GM19240 (cell line): ENCODE data around the gene NID2.

Source experiments
- DNase-seq: peaks from one replicate; pipeline ENCODE4 v3.0.0; 2011; ENCODE audit warnings: low spot score; ENCODE audit not compliant: insufficient read length

NID2 gene

GRCh38 chr14:52005625-52006024, 63.2 kb downstream of the NID2 start:
- no peak for DNase-seq

- DNase-seq = no peak
Observed at GRCh38 chr14:52003324-52003723, 65.5 kb downstream of the NID2 start.

DNA sequence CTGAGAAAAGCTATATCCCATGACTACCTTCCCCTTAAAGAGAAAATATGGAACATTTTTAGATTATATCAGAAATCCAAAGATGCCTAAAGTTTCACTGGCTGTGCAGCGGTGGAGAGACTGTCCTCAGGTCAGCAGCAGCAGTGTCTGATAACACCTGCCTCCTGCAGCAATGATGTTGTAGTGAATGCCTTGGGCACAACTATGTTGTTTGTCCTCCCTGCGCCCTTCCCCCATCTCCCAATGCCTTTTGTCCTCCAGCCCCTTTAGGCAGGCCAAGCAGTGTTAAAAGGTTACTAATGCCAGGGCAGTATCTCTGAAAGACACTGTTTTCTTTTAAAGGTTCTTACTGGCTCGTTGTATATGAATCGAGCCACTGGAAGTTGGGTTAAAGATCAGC, 66.3 kb downstream of the NID2 start:
- no peak for DNase-seq

- no peak for DNase-seq
Observed at GRCh38 chr14:52000696-52001095, 68.2 kb downstream of the NID2 start.

DNA sequence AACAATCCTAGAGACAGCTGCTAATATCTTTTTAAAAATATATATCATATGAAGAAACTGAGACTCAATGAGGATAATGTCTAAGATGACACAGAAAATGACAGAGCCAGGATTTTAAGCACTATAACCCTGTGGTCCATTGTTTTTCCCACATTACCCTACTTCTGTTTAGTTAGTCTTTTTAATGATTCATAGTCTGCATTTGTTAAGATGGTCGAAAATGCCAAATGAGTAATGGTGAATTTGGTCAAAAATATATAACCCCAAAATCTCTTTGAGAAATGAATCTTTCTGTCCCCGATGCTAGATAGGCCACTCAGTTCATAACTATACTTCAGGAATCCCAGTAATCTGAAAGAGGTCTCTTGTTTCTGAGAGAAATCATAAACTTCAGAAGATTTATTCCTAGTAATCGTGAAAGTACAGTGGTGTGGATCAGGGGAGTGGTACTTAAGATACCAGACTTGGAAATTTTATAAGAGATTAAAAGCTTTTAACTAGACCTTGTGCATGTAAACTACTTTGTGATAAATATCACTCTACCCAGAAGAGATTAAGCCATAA, 68.8 kb downstream of the NID2 start:
- no peak for DNase-seq

- DNase-seq = no peak
Observed at GRCh38 chr14:51999084-51999483, 69.8 kb downstream of the NID2 start.

DNA sequence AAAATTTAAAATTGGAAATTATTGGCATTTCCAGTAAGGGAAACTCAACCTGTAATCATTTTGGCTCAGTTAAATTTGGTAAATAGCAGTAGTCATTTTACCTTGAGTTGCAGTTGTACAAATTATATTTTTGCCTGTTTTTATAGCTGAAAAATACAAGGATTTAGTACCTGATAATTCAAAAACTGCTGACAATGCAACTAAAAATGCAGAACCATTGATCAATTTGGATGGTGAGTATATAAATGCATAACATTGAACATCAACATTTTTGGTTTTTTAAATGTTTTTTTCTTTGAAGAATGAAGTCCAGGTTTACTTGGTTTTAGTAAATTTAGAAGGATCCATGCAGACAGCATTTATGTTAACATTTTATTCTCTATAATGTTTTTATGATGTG, 70.5 kb downstream of the NID2 start:
- DNase-seq = no peak

DNA sequence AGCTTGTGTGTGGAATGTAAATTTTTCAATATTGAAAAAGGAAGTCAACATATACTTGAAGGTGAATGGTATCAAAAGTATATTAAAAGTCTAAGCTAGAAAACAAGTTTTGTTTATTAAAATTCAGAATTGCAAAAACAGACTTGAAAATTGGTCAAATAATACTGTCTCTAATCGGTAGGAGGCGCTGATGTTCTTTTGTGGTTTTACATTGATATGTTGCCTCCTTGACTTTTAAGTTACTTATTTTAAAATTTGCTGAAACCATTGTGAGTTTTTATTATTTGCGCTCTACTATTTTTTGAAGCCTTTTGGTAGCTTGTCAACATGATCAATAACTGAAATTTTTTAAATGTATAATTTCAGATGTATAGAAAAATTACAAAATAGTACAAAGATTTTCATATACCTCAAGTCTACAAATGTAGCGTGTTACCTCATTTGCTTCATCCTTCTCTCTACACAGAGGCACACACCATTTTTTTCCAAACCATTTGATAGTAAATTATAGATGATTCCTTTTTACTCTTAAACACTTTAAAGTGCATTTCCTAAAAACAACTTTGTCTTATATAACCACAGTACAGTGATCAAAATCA, 72.6 kb downstream of the NID2 start:
- DNase-seq = no peak

DNA sequence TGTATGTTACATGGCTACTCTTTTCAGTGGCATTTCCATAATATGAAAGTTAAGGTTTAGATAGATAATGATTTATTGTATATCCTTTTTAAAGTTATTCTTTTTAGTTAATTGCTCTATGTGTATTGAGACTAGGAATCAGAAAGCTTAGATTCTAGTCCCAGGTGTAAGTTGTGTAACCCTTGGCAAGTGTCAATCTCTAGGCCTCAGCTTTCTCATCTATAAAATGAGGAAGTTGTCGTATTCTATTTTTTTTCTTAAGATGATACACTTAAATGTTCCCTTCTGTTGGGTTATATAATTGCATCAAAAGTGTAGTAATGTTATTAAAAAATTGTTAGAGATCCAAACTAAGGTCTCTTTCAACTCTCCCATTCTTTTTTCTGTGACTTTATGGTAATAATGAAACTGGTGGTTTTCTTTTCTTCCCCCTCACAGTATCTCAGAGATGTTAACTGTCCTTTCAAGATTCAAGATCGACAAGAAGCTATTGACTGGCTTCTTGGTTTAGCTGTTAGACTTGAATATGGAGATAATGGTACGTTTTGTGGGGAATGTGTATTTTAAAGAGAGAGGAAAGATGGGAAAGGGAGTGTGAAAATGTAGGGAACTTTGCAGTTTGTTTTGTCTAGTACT, 75.5 kb downstream of the NID2 start:
- DNase-seq = no peak

- DNase-seq = no peak
Observed at GRCh38 chr14:51990488-51990887, 78.4 kb downstream of the NID2 start.

- peak; percentile 64 for DNase-seq
Observed at GRCh38 chr14:51989293-51990234, 79.3 kb downstream of the NID2 start, which contains the start of gene RTRAF. Gene RTRAF, plus strand, starts transcription at chr14:51989546. Its CDS starts 94 bp downstream, at chr14:51989640.

GRCh38 chr14:51988221-51988620, 80.6 kb downstream of the NID2 start:
- no peak for DNase-seq

DNA sequence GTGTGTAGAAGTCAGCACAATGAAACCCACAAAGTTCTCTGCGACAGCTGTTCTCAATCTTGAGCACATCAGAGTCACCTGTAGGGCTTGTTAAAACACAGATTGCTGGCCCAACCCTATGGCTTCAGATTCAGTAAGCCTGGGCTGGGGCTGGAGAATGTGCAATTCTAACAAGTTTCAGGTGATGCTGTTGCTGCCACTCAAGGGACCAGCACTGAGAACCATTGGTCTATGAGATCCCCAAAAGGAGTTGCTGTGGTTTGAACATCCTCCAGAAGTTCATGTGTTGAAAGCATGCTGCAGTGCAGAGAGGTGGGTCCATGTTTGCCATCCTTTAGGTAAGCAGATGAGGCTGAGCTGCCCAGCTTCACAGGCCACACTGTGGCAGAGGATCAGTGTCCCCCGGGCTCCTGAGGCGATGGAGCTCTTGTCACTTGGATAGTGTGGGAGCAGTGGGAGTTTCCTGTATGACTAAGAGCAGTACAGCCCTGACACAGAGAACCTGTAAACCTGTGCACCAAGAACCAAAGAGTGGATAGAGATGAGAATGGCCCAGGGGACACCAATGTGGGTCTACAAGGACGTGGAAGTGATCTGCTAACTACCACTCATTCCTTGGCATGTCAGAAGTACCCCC, 87.5 kb downstream of the NID2 start:
- no peak for DNase-seq

DNA sequence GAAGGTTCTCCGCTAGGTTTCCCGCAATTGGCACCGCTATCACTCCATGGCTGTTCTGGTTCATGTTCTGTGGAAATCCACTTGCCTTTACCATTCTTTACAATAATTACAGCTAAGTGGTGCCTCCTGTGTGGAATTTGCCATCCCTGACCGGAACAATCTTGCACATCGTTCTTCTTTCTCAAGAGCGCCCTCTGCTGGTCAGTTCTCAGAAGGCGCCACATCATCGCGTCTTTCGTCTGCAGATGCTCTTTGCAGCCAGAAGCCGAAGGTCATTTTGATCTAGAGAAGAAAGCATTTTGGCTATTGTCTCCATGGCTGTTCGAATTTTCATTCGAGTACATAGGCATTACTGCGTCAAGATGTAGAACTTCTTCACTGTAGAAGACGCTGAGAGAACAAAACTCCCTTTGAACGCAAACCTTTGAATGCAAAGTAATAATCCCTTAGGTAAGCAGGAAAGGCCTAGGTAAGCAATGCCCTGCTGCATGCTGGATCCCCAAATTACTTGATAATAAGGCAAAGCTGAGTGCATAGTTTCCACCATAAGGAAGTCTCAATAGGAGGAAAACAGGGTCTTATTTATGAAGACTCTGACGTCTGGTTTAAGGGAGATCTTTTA, 89.7 kb downstream of the NID2 start:
- peak; percentile 43 for DNase-seq

DNA sequence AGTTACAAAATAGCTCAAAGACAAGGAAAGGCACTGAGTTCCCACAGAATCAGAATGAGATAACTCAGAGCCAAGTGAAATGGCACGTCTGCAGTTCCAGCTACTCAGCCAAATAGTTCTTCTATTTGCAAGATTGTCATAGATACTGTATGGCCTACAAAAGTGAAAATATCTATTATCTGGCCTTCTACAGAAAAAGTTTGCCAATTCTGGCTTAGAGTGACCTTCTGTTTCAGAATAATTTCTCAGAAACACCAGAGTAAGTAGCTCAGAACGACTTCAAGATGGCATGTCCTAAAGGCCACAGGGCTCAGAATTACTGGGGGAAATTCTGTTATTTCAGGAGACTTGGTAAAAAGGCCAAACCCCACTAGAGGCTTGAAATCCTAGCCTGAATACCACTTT, 90.2 kb downstream of the NID2 start:
- DNase-seq = no peak

DNA sequence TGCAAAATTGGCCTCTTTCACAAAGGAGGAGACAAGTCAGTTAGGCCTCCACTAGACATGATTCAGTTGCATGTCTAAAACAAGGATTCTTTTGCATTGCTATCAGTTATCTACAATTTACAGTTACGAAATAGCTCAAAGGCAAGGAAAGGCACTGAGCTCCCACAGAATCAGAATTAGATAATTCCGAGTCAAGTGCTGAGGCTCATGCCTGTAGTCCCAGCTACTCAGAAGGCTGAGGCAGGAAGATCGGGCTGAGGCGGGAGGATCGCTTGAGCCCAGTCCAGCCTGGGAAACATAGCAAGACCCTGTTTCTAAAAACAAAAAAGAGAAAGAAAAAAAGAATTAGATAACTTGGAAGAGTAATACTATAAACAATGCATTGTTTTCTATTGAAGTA, 91.8 kb downstream of the NID2 start:
- DNase-seq = no peak

DNA sequence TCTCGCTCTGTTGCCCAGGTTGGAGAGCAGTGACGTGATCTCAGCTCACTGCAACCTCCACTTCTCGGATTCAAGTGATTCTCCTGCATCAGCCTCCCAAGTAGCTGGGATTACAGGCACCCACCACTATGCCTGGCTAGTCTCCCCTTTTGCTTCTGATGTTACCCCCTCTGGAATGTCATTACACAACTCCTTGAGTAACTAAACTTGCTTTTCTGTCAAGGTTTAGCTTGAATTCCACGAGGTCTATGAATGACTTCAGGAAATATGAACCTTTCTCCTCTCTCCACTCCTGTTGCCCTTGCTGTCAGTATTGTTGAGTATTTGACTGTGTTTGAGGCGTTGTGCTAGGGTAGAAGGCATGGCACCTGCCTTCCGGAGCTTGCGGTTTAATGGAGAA, 96.3 kb downstream of the NID2 start:
- DNase-seq = no peak

GRCh38 chr14:51969852-51970540, 98.9 kb downstream of the NID2 start:
- DNase-seq = no peak

- DNase-seq = no peak
Observed at GRCh38 chr14:51967521-51967920, 101.3 kb downstream of the NID2 start.

- no peak for DNase-seq
Observed at GRCh38 chr14:51963286-51963685, 105.6 kb downstream of the NID2 start.
